ENCODE measurements around the gene PROM1. TPM values are rescaled to one million over a fixed set of nuclear protein-coding genes. Genes with fewer than 3 reads are reported as not detected.
A peak's percentile ranks its signal among the peaks of the same experiment; 100 is the strongest.

Gene PROM1
- total RNA-seq, 3 donors from 2014 or later = 0.64 to 106 (median 40.0) TPM

GRCh38 chr4:15963001-15963451 lies 120.8 kb downstream of the PROM1 start, which contains the start of gene FGFBP2:
FGFBP2 (minus strand) TSS chr4:15963175; CDS start chr4:15963129, 46 bp downstream.
- Histone ChIP-seq H3K27ac (no peak within 1 kb of the TSS), H3K27me3 (no peaks in the 10 kb centered on the region), H3K36me3 (no peaks in the 10 kb centered on the region), H3K4me1 (no peaks in the 10 kb centered on the region), H3K4me3 (no peak within 1 kb of the TSS), H3K9me3 (no peaks in the 10 kb centered on the region)
- DNase-seq (ENCODE audit: low spot score in 2 of 2) = no peak
- intact Hi-C loops (cut with DNase I; ENCODE audit: low total_unique reads) = no loop called here
- TF ChIP-seq POLR2A (IDR thresholded peaks at IDR 0.05) = no peak
- no peak for TF ChIP-seq CTCF (IDR thresholded peaks at IDR 0.05)
- TF ChIP-seq POLR2AphosphoS5 (IDR thresholded peaks at IDR 0.05) = no peak

GRCh38 chr4:15961781-15962510 lies 121.9 kb downstream of the PROM1 start:
- Histone ChIP-seq H3K9me3 (no peaks in the 10 kb centered on the region), H3K4me1 (no peaks in the 10 kb centered on the region), H3K4me3 (no peak overlapping the region), H3K27ac (no peak overlapping the region), H3K36me3 (no peaks in the 10 kb centered on the region), H3K27me3 (no peaks in the 10 kb centered on the region)
- no peak for DNase-seq (ENCODE audit: low spot score in 2 of 2)
- TF ChIP-seq POLR2AphosphoS5 (IDR thresholded peaks at IDR 0.05) (no peak), CTCF (IDR thresholded peaks at IDR 0.05) (no peak), POLR2A (IDR thresholded peaks at IDR 0.05) (no peak)
- intact Hi-C loops (cut with DNase I; ENCODE audit: low total_unique reads) = no loop called here

GRCh38 chr4:15958562-15958961 lies 125.3 kb downstream of the PROM1 start:
- Histone ChIP-seq H3K4me1 (no peaks in the 10 kb centered on the region), H3K27ac (no peak overlapping the region), H3K27me3 (no peaks in the 10 kb centered on the region), H3K36me3 (no peaks in the 10 kb centered on the region), H3K9me3 (no peaks in the 10 kb centered on the region), H3K4me3 (no peak overlapping the region)
- DNase-seq (ENCODE audit: low spot score in 2 of 2) = no peak
- intact Hi-C loops (cut with DNase I; ENCODE audit: low total_unique reads) = no loop called here
- TF ChIP-seq POLR2A (IDR thresholded peaks at IDR 0.05) = no peak
- TF ChIP-seq CTCF (IDR thresholded peaks at IDR 0.05) = no peak
- TF ChIP-seq POLR2AphosphoS5 (IDR thresholded peaks at IDR 0.05) = no peak

DNA sequence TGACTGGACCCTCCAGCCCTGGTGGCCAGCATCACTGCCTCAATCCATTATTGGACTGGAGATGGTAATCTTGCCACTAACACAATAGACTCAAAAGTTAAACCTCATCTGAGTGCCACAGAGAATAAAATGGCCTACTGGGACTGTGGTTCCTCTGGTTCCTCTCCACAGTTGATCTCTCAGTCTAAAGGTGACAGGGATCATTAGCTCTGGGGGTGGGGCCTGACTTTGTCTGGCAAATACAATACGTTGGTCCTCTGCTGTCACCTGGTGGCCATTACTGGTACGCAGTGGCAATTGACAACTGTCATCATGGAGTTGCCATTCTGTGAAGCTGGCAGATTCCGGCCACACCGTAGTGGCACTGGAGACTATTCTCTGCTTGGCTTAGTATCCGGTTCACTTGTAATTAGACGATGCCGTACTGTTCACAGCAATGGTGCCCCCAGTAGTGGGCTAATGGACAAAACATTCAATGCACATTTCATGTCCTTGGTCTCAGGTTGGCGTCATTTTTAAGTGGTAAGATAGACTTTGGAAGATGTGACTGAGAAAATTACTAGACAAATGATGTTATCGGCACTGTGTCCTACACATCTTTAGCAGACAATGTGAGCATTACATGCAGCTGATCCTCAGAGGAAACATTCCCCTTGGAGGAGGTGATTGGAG lies 127.5 kb downstream of the PROM1 start:
- peak; percentile 53 to 71 for DNase-seq (ENCODE audit: low spot score in 2 of 2)

More for the DNA sequence above, 127.5 kb downstream of the PROM1 start:
- TF ChIP-seq POLR2A (IDR thresholded peaks at IDR 0.05) (no peak), CTCF (IDR thresholded peaks at IDR 0.05) (peak; percentile 41 to 89 (median 88))
- no peak overlapping the region for H3K27ac ChIP-seq
- no peaks in the 10 kb centered on the region for H3K27me3 ChIP-seq
- intact Hi-C loops (cut with DNase I; ENCODE audit: low total_unique reads) = no loop called here
- no peaks in the 10 kb centered on the region for H3K4me1 ChIP-seq
- H3K9me3 ChIP-seq = no peaks in the 10 kb centered on the region
- no peak overlapping the region for H3K4me3 ChIP-seq
- no peaks in the 10 kb centered on the region for H3K36me3 ChIP-seq
